H7 (cell line): Measurements from ENCODE around the gene UBTD2. TPM values are rescaled to one million over a fixed set of nuclear protein-coding genes. Genes with fewer than 3 reads are reported as not detected.
"Not testable (repeated sequence)": the region's sequence is repeated elsewhere in the genome, so short reads cannot be mapped to it uniquely, and the experiment has no call there.

Experiments
- DNase-seq: peaks from one replicate; pipeline ENCODE4 v3.0.0; 2012
- H3K27me3 ChIP-seq: 2 replicates; pipeline ENCODE4 v1.6.0; 2011; ENCODE audit warnings: mild to moderate bottlenecking, low read length; ENCODE audit not compliant: control insufficient read depth, insufficient read depth
- H3K36me3 ChIP-seq: replicated peaks from 2 replicates; pipeline ENCODE4 v1.5.1; 2011; ENCODE audit warnings: low read length; ENCODE audit not compliant: control insufficient read depth, insufficient read depth
- H3K4me3 ChIP-seq: 2 replicates; pipeline ENCODE4 v1.5.1; 2011; ENCODE audit warnings: low read depth, mild to moderate bottlenecking, control low read depth, low read length, moderate library complexity; ENCODE audit not compliant: insufficient read depth
- total RNA-seq: library from RNA; depleted of rRNA; stranded (reverse); fragments of >200 nt; shearing (Covaris generic); gene quantifications from 2 replicates; pipeline ENCODE4 v1.2.3, GENCODE V29; 2014

Gene UBTD2
- total RNA-seq, 1 experiment from 2014 or later, result 29.2 TPM

DNA sequence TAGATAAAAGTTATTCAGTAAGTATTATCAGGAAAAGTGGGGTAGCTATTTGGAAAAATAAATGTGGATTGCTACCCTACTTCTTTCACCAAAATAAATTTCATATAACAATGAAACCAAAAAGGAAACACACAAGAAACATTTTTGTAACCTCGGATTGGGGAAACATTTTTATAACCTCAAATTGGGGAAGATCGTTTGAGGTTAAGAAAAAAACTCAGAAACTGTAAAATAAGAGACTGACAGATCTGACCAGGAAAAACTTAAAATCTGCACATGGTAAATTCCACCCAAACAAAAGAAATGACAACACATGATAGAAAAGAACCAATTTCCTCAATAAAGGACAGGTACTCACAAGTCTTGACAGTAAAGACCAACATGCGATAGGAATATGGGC is 76.1 kb downstream of the UBTD2 start:
- DNase-seq, result no peak
- Histone ChIP-seq H3K4me3 (no peak overlapping the region), H3K27me3 (no peaks in the 10 kb centered on the region), H3K36me3 (peaks cover 6% of the 10 kb centered on the region)

DNA sequence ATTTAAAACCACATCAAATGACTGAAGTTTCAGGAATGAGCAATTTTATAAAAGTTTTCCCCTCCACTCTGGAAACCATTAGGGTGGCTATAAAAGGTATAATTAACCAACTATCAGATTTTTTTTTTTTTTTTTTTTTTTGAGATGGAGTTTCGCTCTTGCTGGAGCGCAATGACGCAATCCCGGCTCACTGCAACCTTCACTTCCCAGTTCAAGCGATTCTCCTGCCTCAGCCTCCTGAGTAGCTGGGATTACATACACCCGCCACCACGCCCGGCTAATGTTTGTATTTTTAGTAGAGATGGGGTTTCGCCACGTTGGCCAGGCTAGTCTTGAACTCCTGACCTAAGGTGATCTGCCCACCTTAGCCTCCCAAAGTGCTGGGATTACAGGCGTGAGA is 77.6 kb downstream of the UBTD2 start:
- not testable (repeated sequence) for H3K36me3 ChIP-seq, H3K4me3 ChIP-seq, H3K27me3 ChIP-seq, DNase-seq

DNA sequence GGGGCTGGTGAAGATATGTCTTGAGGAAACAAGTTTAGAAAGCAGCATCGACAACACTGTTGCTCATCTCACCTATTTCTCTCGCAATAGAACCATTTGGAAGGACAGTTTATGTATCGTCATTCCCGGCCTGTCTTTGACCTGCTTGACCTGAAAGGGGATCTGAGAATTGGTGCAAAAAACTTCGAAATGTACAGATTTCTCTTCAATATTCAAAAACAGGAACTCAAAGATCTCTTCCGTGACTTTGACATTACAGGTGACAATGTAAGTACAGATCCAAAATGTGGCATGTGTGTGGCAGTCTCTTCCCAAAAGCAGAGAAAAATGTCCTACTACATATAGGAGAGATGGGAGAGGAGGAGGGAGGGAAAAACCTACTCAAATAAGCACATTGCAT is 83.1 kb downstream of the UBTD2 start:
- Histone ChIP-seq H3K36me3 (no peaks in the 10 kb centered on the region), H3K4me3 (no peak overlapping the region), H3K27me3 (no peaks in the 10 kb centered on the region)
- DNase-seq, result no peak

DNA sequence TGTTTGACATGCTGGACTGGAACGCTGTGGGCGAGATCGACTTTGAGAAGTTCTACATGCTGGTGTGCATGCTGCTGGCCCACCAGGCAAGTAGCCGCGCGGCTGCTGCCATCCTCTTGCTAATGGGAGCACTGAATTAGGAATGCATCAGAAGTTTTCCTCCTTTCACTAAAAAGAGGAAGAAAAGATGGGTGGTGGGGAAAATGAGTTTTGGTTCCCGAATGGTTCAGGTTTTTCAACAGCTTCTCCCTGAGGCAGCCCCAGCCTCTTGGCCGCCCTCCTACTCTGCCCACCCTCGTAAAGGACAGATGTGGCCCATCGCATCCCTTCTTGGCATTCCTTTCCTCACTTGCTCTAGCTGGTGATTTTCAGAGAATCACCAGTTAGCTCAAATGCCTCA is 84.1 kb downstream of the UBTD2 start:
- Histone ChIP-seq H3K4me3 (no peak overlapping the region), H3K27me3 (no peaks in the 10 kb centered on the region), H3K36me3 (no peaks in the 10 kb centered on the region)
- DNase-seq, result no peak

DNA sequence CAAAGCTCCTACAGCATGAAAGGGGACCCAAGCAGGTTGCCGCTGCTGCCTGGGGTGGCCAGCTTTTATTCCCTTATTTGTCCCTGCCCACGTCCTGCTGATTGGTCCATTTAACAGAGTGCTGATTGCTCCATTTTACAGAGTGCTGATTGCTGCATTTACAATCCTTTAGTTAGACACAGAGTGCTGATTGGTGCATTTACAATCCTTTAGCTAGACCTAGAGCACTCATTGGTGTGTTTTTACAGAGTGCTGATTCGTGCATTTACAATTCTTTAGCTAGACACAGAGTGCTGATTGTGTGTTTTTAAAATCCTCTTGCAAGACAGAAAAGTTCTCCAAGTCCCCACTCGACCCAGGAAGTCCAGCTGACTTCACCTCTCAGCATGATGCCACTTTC is 85.8 kb downstream of the UBTD2 start:
- not testable (repeated sequence) for H3K4me3 ChIP-seq, H3K36me3 ChIP-seq, DNase-seq, H3K27me3 ChIP-seq

DNA sequence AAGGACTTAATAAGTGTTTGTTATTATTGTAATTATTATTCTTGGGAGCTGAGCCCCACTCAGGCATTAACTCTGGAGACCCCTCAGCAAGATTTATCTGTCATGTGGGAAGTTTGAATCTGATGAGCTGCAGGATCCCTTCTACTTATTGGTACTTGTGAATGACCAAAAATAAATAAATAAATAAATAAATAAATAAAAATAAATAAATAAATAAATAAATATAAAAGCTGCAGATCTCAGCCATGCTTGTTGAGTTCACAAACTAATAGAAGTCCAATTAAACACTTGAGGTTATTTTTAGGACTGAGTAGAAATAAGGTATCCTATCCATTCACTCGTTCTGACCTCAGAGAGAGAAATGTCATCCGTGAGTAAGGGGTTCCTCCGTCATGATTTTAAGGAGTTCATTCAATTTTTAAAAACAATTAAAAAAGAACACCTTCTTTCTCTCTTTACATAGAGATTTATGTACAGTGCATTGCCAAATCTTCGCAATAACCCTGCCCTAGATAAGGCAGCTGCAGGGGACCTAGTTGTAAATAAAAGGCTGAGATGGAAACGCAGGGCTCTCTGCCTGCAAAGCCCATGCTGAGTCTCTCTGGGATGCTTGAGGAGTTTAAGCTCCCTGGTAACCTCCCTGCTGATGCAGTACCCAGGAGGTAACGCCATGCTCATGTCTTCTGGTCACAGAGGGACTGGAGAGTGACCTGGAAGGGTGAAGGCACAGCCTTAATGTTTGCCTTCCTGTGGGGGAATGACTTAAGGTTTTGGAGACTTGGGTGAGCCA is 88.4 kb downstream of the UBTD2 start:
- DNase-seq, result peak; percentile 36
- H3K36me3 ChIP-seq, result no peaks in the 10 kb centered on the region
- no peaks in the 10 kb centered on the region for H3K27me3 ChIP-seq
- H3K4me3 ChIP-seq, result no peak overlapping the region

DNA sequence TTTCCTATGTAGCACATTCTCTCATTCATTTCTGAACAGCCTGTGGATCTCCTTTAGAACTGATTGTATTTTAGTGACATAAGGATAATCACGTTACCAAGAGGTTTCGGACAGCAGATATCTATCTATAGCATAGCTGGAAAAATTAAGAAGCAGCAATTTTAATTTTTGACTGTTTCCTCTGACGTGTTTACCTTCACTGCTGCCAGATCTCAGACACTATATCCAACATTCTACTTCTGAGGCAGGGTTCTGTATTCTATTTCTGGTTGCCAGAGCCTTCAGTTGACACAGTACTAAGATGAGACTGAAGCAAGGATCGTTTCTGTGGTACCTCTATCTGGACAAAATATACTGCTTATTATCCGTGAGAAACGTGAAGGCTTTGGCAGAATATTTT is 89.7 kb downstream of the UBTD2 start, which contains the start of gene EFCAB9:
Gene EFCAB9, plus strand, starts transcription at position 301 of the 400 bp plus-strand sequence. Its CDS starts 1 bp downstream, at position 302.
- DNase-seq, result no peak
- no peaks in the 10 kb centered on the region for H3K27me3 ChIP-seq
- no peaks in the 10 kb centered on the region for H3K36me3 ChIP-seq
- H3K4me3 ChIP-seq, result no peak within 1 kb of the TSS

DNA sequence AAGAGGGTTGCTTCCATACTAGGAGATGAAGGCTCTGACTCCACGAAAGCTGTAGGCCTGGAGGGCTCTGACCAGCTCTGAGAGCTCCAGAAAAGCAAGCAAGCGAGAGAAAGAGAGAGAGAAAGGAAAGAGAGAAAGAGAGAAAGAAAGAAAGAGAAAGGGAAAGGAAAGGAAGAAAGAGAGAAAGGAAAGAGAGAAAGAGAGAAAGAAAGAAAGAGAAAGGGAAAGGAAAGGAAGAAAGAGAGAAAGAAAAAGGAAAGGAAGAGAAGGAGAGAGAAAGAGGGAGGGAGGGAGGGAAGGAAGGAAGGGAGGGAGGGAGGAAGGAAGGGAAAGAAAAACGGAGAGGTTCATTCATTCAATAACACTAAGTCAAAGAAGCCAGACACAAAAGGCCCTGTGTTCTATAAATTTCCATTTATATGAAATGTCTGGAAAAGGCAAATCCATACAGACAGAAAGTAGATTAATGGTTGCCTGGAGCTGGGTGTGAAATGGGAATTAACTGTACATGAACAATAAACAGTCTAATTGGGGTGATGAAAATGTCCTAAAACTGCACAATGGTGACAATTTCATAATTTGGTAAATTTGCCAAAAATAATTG is 93.8 kb downstream of the UBTD2 start:
- H3K36me3 ChIP-seq, result no peaks in the 10 kb centered on the region
- H3K27me3 ChIP-seq, result no peaks in the 10 kb centered on the region
- DNase-seq, result no peak
- H3K4me3 ChIP-seq, result peak overlapping the region; percentile 91

DNA sequence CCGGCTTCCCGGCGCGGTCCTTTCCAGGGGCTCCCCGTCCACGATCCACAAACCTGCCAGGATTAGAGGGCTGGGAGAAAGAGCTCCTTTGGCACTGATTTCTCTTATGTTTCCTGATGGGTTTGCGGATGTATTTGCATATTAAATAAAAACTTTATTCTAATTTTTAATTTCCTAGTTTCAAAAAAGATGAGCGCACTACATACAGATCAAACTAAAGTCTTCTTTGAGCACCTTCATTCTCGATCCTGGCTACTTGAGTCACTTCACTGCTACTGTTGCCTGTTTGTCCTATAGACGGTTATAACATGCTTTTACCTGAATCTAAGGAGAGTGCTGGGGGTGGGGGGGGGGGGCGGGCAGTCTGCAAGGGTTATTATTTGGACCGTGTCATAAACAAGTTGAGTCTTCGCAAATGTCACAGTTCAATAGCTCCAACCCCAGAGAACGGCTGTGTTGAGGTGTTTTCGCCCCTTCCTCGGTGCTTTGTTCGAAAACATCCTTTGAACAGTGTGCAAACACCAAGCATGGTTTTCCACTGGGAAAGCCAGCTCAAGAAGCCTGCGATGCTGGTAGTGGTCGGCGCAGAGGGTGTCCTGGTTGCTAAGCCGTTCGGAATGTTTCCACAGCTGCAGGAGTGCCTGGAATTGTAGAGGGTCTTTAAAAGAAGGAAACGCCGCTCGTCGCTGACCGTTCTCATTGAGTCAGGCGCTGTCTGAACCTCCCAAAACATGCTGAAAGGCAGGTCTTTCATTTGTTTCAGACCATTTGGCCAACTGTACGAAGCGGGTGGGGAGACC is 94.5 kb downstream of the UBTD2 start:
- Histone ChIP-seq H3K27me3 (no peaks in the 10 kb centered on the region), H3K4me3 (peak overlapping the region; percentile 91), H3K36me3 (no peaks in the 10 kb centered on the region)
- peak; percentile 74 for DNase-seq

DNA sequence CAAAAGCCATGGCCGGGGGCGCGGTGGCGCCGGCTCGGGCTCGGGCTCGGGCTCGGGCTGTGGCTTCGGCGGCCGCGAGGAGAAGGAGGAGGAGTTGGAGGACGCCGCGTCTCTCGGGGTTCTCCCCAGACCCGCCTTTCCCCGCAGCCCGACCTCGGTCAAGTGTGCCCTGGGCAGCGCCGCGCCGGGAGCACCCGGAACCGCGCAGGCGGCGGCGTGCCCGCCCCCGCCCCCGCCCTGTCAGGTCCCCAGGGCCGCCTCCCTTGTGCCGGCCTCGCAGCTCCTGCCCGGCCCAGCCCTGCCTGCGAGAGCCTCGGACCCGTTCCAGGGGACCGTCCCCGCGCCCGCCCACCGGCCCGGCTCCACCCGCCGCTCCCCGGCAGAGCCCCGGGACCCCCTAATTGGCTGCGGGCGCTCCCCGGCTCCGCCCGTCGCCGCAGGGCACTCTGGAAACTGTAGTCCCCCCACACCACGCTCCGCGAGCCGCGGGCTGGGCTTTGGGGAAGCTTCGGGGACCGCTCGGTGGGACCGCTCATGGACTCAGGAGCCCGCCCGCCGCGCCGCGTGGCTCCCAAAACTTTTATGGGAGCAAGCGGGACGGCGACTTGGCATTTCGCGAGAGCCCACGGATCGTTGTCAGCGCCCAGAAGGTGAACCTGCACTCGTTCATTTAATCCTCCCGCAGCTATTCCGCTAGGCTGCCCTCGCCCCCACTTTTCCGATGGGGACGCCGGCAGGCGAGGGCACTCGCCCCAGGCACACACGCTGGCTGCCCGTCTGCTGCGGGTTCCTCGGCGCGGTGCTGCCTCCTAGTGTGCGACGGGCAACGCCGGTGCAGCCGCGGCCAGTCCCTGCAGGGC is 95.3 kb downstream of the UBTD2 start, which contains the start of gene STK10:
Gene STK10, minus strand, starts transcription at position 192 of the 860 bp plus-strand sequence. Its CDS starts 182 bp downstream, at position 10.
- no peaks in the 10 kb centered on the region for H3K27me3 ChIP-seq
- DNase-seq, result peak; percentile 98
- no peaks in the 10 kb centered on the region for H3K36me3 ChIP-seq
- H3K4me3 ChIP-seq, result peak within 1 kb of the TSS; percentile 91

DNA sequence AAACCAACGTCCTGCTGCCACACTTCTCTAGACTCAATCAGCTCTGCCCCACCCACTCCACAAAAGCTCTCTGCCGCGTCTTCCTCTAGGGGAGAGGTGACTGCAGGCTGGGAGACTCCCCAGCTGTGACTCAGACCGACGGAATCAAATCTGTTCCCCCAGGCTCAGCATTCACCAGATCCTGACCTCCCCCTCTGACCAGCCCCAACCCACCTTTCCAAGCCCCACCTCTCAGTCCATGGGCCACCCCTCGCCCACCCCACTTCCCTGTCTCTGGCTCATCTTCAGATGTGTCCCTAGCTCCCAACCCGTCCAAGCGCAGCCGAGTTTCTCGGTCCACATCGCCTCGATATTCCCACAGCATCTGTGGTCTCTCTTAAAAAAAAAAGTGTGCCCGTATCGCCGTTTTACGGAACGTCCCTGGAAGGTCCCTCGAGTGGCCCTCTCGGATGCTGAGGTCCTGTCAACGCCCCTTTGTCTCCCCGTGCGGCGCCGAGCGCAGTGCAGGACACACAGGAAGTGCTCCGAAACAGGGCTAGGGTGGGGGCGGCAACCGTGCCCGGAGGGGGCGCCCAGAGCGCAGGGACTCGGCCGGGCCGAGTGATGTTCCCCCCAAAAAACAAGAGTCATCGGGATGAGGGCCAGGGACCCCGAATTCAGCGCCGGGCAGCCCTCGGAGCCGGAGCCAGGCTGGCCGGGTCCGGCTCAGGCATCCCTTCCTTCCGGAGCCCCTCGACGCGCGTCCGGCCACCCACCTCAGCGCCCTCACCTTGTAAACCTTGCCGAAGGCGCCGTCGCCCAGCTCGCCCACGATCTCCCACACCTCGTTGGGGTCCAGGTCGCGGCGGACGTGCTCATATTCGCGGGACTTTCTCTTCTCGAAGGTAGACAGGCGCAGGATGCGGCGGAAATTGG is 96.2 kb downstream of the UBTD2 start:
- no peaks in the 10 kb centered on the region for H3K36me3 ChIP-seq
- H3K27me3 ChIP-seq, result no peaks in the 10 kb centered on the region
- DNase-seq, result peak; percentile 75
- peak overlapping the region; percentile 91 for H3K4me3 ChIP-seq

DNA sequence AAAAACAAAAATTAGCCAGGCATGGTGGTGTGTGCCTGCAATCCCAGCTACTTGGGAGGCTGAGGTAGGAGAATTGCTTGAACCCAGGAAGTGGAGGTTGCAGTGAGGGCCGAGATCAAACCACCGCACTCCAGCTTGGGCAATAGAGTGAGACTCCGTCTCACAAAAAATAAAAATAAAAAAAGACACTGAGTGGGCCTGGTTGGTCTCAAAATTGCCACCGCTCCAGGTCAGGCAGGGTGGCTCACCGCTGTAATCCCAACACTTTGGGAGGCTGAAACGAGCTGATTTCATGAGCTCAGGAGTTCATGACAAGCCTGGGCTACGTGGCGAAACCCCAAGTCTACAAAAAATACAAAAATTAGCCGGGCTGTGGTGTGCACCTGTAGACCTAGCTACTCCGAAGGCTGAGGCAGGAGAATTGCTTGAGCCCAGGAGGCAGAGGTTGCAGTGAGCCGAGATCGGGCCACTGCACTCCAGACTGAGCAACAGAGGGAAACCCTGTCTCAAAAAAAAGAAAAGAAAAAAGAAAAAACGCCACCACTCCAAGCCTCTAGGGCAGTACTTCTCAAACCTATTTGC is 97.4 kb downstream of the UBTD2 start:
- no peaks in the 10 kb centered on the region for H3K27me3 ChIP-seq
- no peaks in the 10 kb centered on the region for H3K36me3 ChIP-seq
- no peak for DNase-seq
- H3K4me3 ChIP-seq, result no peak overlapping the region

DNA sequence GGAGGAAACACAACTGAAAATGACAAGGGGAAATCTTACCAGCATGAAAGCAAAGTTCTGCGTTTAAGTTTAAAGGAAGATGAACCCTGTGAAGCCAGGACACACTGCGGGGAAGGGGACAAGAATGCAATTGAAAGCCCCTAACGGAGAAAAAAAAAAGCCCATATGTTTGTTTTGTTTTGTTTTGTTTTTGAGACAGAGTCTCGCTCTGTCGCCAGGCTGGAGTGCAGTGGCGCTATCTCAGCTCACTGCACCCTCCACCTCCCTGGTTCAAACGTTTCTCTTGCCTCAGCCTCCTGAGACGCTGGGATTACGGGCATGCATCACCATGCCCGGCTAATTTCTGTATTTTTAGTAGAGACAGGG is 98.5 kb downstream of the UBTD2 start:
- Histone ChIP-seq H3K36me3 (no peaks in the 10 kb centered on the region), H3K4me3 (no peak overlapping the region), H3K27me3 (no peaks in the 10 kb centered on the region)
- no peak for DNase-seq
